Fibroblast of pulmonary artery (primary cell): ENCODE measurements around the gene TOX3.

Source experiments
- DNase-seq: peaks from one replicate; pipeline ENCODE4 v3.0.0-alpha.2; 2010; ENCODE audit warnings: low read depth
- H3K4me3 ChIP-seq: replicated peaks from 2 replicates; pipeline ENCODE4 v1.5.1; 2011; ENCODE audit warnings: low read depth, mild to moderate bottlenecking, control low read depth, low read length, moderate library complexity
- TF ChIP-seq, protein P1 (sequence below): IDR thresholded peaks from 2 replicates; pipeline ENCODE4 v1.5.1; 2011; ENCODE audit warnings: mild to moderate bottlenecking, control low read depth, low read length, inconsistent platforms; ENCODE audit errors: missing control alignments

Gene TOX3

GRCh38 chr16:52433643-52434042, 113.3 kb downstream of the TOX3 start:
- TF ChIP-seq, protein P1, sequence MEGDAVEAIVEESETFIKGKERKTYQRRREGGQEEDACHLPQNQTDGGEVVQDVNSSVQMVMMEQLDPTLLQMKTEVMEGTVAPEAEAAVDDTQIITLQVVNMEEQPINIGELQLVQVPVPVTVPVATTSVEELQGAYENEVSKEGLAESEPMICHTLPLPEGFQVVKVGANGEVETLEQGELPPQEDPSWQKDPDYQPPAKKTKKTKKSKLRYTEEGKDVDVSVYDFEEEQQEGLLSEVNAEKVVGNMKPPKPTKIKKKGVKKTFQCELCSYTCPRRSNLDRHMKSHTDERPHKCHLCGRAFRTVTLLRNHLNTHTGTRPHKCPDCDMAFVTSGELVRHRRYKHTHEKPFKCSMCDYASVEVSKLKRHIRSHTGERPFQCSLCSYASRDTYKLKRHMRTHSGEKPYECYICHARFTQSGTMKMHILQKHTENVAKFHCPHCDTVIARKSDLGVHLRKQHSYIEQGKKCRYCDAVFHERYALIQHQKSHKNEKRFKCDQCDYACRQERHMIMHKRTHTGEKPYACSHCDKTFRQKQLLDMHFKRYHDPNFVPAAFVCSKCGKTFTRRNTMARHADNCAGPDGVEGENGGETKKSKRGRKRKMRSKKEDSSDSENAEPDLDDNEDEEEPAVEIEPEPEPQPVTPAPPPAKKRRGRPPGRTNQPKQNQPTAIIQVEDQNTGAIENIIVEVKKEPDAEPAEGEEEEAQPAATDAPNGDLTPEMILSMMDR: no peak
- no peak for DNase-seq
- no peak overlapping the region for H3K4me3 ChIP-seq

DNA sequence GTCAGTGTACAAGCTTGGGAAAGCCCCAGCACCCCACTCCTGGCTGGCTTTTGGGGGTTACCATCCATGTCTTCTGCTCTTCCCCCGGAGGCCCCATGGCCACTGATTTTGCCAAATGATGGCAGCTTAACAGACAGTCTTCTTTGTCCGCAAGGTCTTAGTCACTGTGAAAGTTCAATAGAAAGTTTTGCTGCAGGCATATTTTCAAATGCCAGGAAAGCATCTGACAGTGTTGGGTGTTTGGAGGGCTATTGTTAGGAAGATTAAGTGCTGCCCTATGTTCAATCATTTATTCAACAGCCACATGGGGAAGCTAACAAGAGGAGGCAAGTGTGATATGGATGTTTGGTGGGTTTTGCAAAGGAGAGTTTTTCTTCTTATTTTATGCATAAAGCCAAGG, 122.4 kb downstream of the TOX3 start:
- DNase-seq: no peak
- TF ChIP-seq, protein P1: no peak
- no peak overlapping the region for H3K4me3 ChIP-seq

GRCh38 chr16:52422307-52422706, 124.6 kb downstream of the TOX3 start:
- DNase-seq: no peak
- TF ChIP-seq, protein P1: no peak
- H3K4me3 ChIP-seq: no peak overlapping the region

DNA sequence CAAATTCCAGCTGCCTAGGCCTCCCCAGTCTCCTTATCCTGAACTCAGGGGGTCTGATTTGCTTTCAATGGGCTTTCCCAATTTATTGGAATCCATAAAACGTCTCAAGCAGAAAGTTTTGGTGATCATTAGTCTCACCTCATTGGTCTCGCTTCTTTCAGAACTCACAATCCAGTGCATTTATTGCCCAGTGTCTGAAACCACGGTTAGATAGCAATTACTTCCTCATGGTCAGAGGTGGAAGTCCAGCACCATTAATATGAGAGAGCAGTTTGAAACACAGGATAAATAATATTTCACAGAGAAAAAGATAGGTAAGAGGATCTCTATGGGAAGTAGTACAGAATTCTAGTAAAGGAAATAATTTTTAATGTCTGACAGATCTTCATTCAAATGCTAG, 128.7 kb downstream of the TOX3 start:
- TF ChIP-seq, protein P1: no peak
- DNase-seq: no peak
- no peak overlapping the region for H3K4me3 ChIP-seq

- TF ChIP-seq, protein P1: no peak
- H3K4me3 ChIP-seq: no peak overlapping the region
- no peak for DNase-seq
Observed at GRCh38 chr16:52416888-52417287, 130.1 kb downstream of the TOX3 start.

DNA sequence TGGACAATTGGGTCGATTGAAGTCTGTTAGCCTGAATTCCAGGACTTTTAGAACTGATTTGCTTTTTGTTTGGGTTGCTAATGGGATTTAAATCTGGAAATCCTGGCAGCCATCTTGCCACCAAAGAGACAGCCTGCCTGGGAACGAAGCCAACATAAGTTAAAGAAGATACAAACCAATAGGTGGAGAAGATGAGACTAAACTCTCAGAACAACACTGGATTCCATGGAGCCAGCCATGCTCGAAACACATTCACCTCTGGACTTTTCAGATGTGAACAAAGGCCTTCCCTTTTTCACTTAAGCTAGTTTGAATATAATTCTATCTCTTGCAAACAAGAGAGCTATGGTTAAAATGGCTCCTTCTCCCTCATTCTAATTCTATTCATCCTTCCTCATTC, 135.9 kb downstream of the TOX3 start:
- TF ChIP-seq, protein P1: no peak
- no peak for DNase-seq
- H3K4me3 ChIP-seq: no peak overlapping the region

- TF ChIP-seq, protein P1: no peak
- DNase-seq: no peak
- H3K4me3 ChIP-seq: no peak overlapping the region
Observed at GRCh38 chr16:52408191-52408845, 138.6 kb downstream of the TOX3 start.
